HG03575 (cell line): ENCODE results near the gene PPM1F.
"Not testable (repeated sequence)": the region's sequence is repeated elsewhere in the genome, so short reads cannot be mapped to it uniquely, and the experiment has no call there.

ENCODE experiments used
- ATAC-seq: cut with Tn5 transposase; IDR thresholded peaks from one replicate; pipeline ENCODE4 v1.9.1; 2021; ENCODE audit not compliant: unreplicated experiment, insufficient number of reproducible peaks, low FRiP score; ENCODE audit errors: extremely low read depth

The PPM1F gene

GRCh38 chr22:21909871-21910270 lies 42.8 kb downstream of the PPM1F start:
- no peak for ATAC-seq

- ATAC-seq = no peak
Measured at GRCh38 chr22:21907638-21908522, 44.8 kb downstream of the PPM1F start.

- not testable (repeated sequence) for ATAC-seq
Measured at GRCh38 chr22:21905234-21905633, 47.4 kb downstream of the PPM1F start.

GRCh38 chr22:21904250-21904789 lies 48.3 kb downstream of the PPM1F start:
- no peak for ATAC-seq

- ATAC-seq = no peak
Measured at GRCh38 chr22:21903283-21903682, 49.4 kb downstream of the PPM1F start.

- no peak for ATAC-seq
Measured at GRCh38 chr22:21902296-21903087, 50.2 kb downstream of the PPM1F start.

GRCh38 chr22:21898354-21898896 lies 54.2 kb downstream of the PPM1F start:
- ATAC-seq = no peak

GRCh38 chr22:21896951-21897513 lies 55.6 kb downstream of the PPM1F start:
- no peak for ATAC-seq

- ATAC-seq = not testable (repeated sequence)
Measured at GRCh38 chr22:21896275-21896674, 56.4 kb downstream of the PPM1F start.

- ATAC-seq = no peak
Measured at GRCh38 chr22:21894799-21895198, 57.8 kb downstream of the PPM1F start.

GRCh38 chr22:21889251-21889990 lies 63.2 kb downstream of the PPM1F start:
- ATAC-seq = no peak

GRCh38 chr22:21887841-21888240 lies 64.8 kb downstream of the PPM1F start:
- no peak for ATAC-seq

GRCh38 chr22:21883930-21884329 lies 68.7 kb downstream of the PPM1F start:
- not testable (repeated sequence) for ATAC-seq

GRCh38 chr22:21882754-21883333 lies 69.8 kb downstream of the PPM1F start:
- not testable (repeated sequence) for ATAC-seq

GRCh38 chr22:21881841-21882753 lies 70.6 kb downstream of the PPM1F start:
- no peak for ATAC-seq

GRCh38 chr22:21876486-21877176 lies 76.0 kb downstream of the PPM1F start:
- no peak for ATAC-seq

GRCh38 chr22:21874953-21875352 lies 77.7 kb downstream of the PPM1F start:
- not testable (repeated sequence) for ATAC-seq
